HepG2 (cell line): Measurements from ENCODE around the gene AKAP6. TPM values are rescaled to one million over a fixed set of nuclear protein-coding genes. Genes with fewer than 3 reads are reported as not detected.

ENCODE experiments used
- ATAC-seq: fragments of 200-7000 bp; cut with Tn5 transposase; 3 replicates; pipeline ENCODE4 v1.9.1; 2020; ENCODE audit warnings: mild to moderate bottlenecking, moderate library complexity
- BruUV-seq: library from RNA; stranded (reverse); fragments of 400-500 nt; replicated peaks from 2 replicates; lab custom pipeline; 2021; lab: Mats Ljungman, UMichigan
- CTCF ChIA-PET: fragments of 300-600 bp; formaldehyde crosslinking; extraction: SDS; loops from one replicate; lab custom pipeline; 2021; ENCODE audit warnings: low total read pairs, inconsistent platforms, low intra/inter-chr PET ratio; lab: Yijun Ruan, JAX
- POLR2A ChIA-PET: fragments of 350-600 bp; sonication (Branson Sonifier 250); formaldehyde crosslinking; loops from one replicate; lab custom pipeline; 2020; ENCODE audit warnings: antibody characterized with exemption, inconsistent platforms; lab: Yijun Ruan, JAX
- DNase-seq: peaks from one replicate; pipeline ENCODE4 v3.0.0-alpha.2; 2015; ENCODE audit warnings: low spot score
- FAIRE-seq: peaks from 3 replicates; lab custom pipeline; 2011; peaks lifted over from hg19 to GRCh38; lab: Jason Lieb, UNC
- H2AFZ ChIP-seq: one replicate; pipeline ENCODE4 v1.6.1; 2011; ENCODE audit warnings: low read length, inconsistent platforms
- H3K27ac ChIP-seq: fragments of 300-600 bp; 3 replicates; pipeline ENCODE4 v1.8.0; 2011; ENCODE audit warnings: mixed run types, mild to moderate bottlenecking, mixed read lengths, low read length, inconsistent platforms; ENCODE audit not compliant: insufficient read depth; ENCODE audit errors: extremely low read length
- H3K27me3 ChIP-seq, 2 experiments: fragments of 200-600 bp in 1 of 2; 2 replicates in 1 of 2; 3 replicates in 1 of 2; pipeline versions ENCODE4 v1.6.0 to v1.8.0; 2011; ENCODE audit warnings: low read length in 2 of 2, mild to moderate bottlenecking in 2 of 2, moderate library complexity in 2 of 2, inconsistent platforms in 1 of 2; ENCODE audit not compliant: insufficient read depth in 2 of 2, control insufficient read depth in 1 of 2
- H3K36me3 ChIP-seq, 2 experiments: fragments of 200-600 bp in 1 of 2; replicated peaks in 1 of 2; 2 replicates in 1 of 2; 3 replicates in 1 of 2; pipeline versions ENCODE4 v1.5.1 to v1.8.0; 2011; ENCODE audit warnings: low read length in 2 of 2, inconsistent platforms in 1 of 2; ENCODE audit not compliant: insufficient read depth in 2 of 2, control insufficient read depth in 1 of 2
- H3K4me1 ChIP-seq: 2 replicates; pipeline ENCODE4 v1.5.1; 2012; ENCODE audit warnings: low read length, inconsistent platforms; ENCODE audit not compliant: insufficient read depth
- H3K4me2 ChIP-seq: 2 replicates; pipeline ENCODE4 v1.6.0; 2011; ENCODE audit warnings: low read depth, low read length, inconsistent platforms
- H3K4me3 ChIP-seq, 3 experiments: fragments of 200-600 bp in 1 of 3; sonication (generic), shearing (Covaris generic) in 1 of 3; replicated peaks in 1 of 3; 2 replicates each; pipeline ENCODE4 v1.5.1; 2011 to 2016; ENCODE audit warnings: low read length in 3 of 3, inconsistent platforms in 2 of 3, low read depth in 2 of 3, mild to moderate bottlenecking in 2 of 3, control low read depth in 1 of 3, mixed read lengths in 1 of 3; ENCODE audit not compliant: insufficient read depth in 1 of 3
- H3K79me2 ChIP-seq: one replicate; pipeline ENCODE4 v1.6.1; 2011; ENCODE audit warnings: low read length, inconsistent platforms; ENCODE audit not compliant: insufficient read depth
- H3K9ac ChIP-seq: 2 replicates; pipeline ENCODE4 v1.6.0; 2011; ENCODE audit warnings: mild to moderate bottlenecking, low read depth, low read length, inconsistent platforms; ENCODE audit not compliant: insufficient read depth
- H3K9me3 ChIP-seq: 2 replicates; pipeline ENCODE4 v1.5.1; 2012; ENCODE audit warnings: mild to moderate bottlenecking, low read length
- H4K20me1 ChIP-seq: 2 replicates; pipeline ENCODE4 v1.6.0; 2011; ENCODE audit warnings: inconsistent platforms, mild to moderate bottlenecking, low read length, moderate library complexity; ENCODE audit not compliant: insufficient read depth
- ARNT ChIP-seq: fragments of 450-650 bp; IDR thresholded peaks from 2 replicates; pipeline ENCODE4 v1.6.1; 2017
- CBFB ChIP-seq: sonication (generic); formaldehyde crosslinking; IDR thresholded peaks from 2 replicates; pipeline ENCODE4 v1.4.0; 2020; ENCODE audit warnings: missing genetic modification reagents
- CCAR2 ChIP-seq: fragments of 200-400 bp; formaldehyde crosslinking; optimal IDR thresholded peaks from 2 replicates; pipeline ENCODE3; 2018; ENCODE audit warnings: low read depth, mild to moderate bottlenecking, low read length, moderate library complexity
- HES4 ChIP-seq: sonication (generic); formaldehyde crosslinking; IDR thresholded peaks from 2 replicates; pipeline ENCODE4 v1.9.0; 2021; ENCODE audit warnings: mild to moderate bottlenecking, missing genetic modification reagents, borderline replicate concordance
- KLF15 ChIP-seq: sonication (generic); formaldehyde crosslinking; IDR thresholded peaks from 2 replicates; pipeline ENCODE4 v1.8.1; 2023; ENCODE audit warnings: borderline replicate concordance, mild to moderate bottlenecking, inconsistent platforms, missing genetic modification reagents, mixed read lengths
- MTA3 ChIP-seq: sonication (generic); formaldehyde crosslinking; IDR thresholded peaks from 2 replicates; pipeline ENCODE4 v1.4.0; 2020; ENCODE audit warnings: missing genetic modification reagents
- NONO ChIP-seq, 2 experiments: fragments of 450-650 bp in 1 of 2; sonication (generic) in 1 of 2; formaldehyde crosslinking in 1 of 2; IDR thresholded peaks in 1 of 2; conservative IDR thresholded peaks in 1 of 2; 2 replicates each; pipeline versions ENCODE4 v1.6.1 to v1.8.0; 2017 to 2022; ENCODE audit warnings: mild to moderate bottlenecking in 1 of 2, missing genetic modification reagents in 1 of 2, moderate library complexity in 1 of 2
- PAWR ChIP-seq: sonication (generic); formaldehyde crosslinking; IDR thresholded peaks from 2 replicates; pipeline ENCODE4 v1.4.0; 2020; ENCODE audit warnings: missing genetic modification reagents, mild to moderate bottlenecking, borderline replicate concordance
- ZBTB38 ChIP-seq: sonication (generic); formaldehyde crosslinking; IDR thresholded peaks from 2 replicates; pipeline ENCODE4 v1.5.1; 2020; ENCODE audit warnings: mild to moderate bottlenecking, missing genetic modification reagents
- ZBTB7A ChIP-seq: sonication (generic); formaldehyde crosslinking; IDR thresholded peaks from 2 replicates; pipeline ENCODE4 v1.8.0; 2022; ENCODE audit warnings: mild to moderate bottlenecking, missing genetic modification reagents
- ZNF572 ChIP-seq: sonication (generic); formaldehyde crosslinking; IDR thresholded peaks from 2 replicates; pipeline ENCODE4 v1.5.1; 2020; ENCODE audit warnings: mild to moderate bottlenecking, missing genetic modification reagents
- ZNF678 ChIP-seq: sonication (generic); formaldehyde crosslinking; IDR thresholded peaks from 2 replicates; pipeline ENCODE4 v1.4.0; 2020; ENCODE audit warnings: mild to moderate bottlenecking, missing genetic modification reagents
- in situ Hi-C: cut with HindIII; loops from 2 replicates; pipeline ENCODE4 v1.10.0; 2017; ENCODE audit warnings: low pct_unique_long_range_greater_than_20kb; ENCODE audit not compliant: extremely low pct_ligation_motif_present
- intact Hi-C: fragments of 100-400 bp; cut with micrococcal nuclease; formaldehyde crosslinking; loops from one replicate; pipeline ENCODE4 v1.10.0; 2022; ENCODE audit not compliant: unreplicated experiment
- polyA plus RNA-seq, 8 experiments: library from polyadenylated mRNA; depleted of rRNA in 3 of 8; stranded (reverse) in 7 of 8; unstranded in 1 of 8; fragments of >200 nt; fragmentation: Illumina TruSeq in 4 of 8; extraction: Trizol in 4 of 8; gene quantifications; 2 replicates each; pipeline versions ENCODE4 v1.2.1 to v1.2.3, GENCODE V29; 2011 to 2016; ENCODE audit warnings: low read depth in 4 of 8, missing spikeins in 1 of 8, mixed read lengths in 1 of 8; ENCODE audit not compliant: insufficient read depth in 1 of 8
- total RNA-seq, 5 experiments: library from RNA; depleted of rRNA; stranded (reverse); fragments of >200 nt; fragmentation: Illumina TruSeq; extraction: Trizol; gene quantifications; 2 replicates each; pipeline ENCODE4 v1.2.3, GENCODE V29; 2016; ENCODE audit warnings: low read depth in 1 of 5
- TF ChIP-seq, protein P1 (sequence below): sonication (generic); formaldehyde crosslinking; IDR thresholded peaks from 2 replicates; pipeline ENCODE4 v1.8.1; 2022; ENCODE audit warnings: low read depth, mild to moderate bottlenecking, missing genetic modification reagents

Gene AKAP6
- total and polyA plus RNA-seq, 2 of the 13 experiments (the other 11 are each of a cell fraction or from before 2014, with no cell fraction given), result 1.4 TPM

DNA sequence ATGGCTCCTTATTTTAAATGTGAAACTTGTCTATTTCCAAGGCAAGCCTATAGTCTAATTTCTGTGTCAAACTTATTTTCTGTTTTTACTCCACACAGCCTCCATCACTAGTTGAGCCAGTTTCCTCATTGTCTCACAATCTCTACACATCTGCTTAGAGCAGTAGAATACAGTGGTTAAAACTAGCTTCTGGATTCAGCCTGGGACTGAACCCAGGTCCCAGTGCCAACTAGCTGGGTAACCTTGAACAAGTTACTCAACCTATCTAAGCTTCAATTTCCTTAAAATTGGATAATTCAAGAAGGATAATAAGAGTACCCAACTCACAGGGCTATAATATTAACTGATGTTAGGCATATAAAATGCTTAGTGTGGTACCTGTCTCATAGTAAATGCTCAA lies 304.8 kb downstream of the AKAP6 start:
- Histone ChIP-seq H3K4me2 (no peak overlapping the region), H4K20me1 (no peaks in the 10 kb centered on the region), H3K4me1 (no peaks in the 10 kb centered on the region), H3K36me3 (no peaks in the 10 kb centered on the region), H2AFZ (no peak overlapping the region), H3K9ac (no peak overlapping the region), H3K4me3 (no peak overlapping the region), H3K79me2 (no peaks in the 10 kb centered on the region), H3K9me3 (no peaks in the 10 kb centered on the region), H3K27ac (no peak overlapping the region), H3K27me3 (no peaks in the 10 kb centered on the region)
- intact Hi-C loops (no loop called here), in situ Hi-C loops (no loop called here)
- TF ChIP-seq ZBTB7A, result no peak
- TF ChIP-seq, protein P1, sequence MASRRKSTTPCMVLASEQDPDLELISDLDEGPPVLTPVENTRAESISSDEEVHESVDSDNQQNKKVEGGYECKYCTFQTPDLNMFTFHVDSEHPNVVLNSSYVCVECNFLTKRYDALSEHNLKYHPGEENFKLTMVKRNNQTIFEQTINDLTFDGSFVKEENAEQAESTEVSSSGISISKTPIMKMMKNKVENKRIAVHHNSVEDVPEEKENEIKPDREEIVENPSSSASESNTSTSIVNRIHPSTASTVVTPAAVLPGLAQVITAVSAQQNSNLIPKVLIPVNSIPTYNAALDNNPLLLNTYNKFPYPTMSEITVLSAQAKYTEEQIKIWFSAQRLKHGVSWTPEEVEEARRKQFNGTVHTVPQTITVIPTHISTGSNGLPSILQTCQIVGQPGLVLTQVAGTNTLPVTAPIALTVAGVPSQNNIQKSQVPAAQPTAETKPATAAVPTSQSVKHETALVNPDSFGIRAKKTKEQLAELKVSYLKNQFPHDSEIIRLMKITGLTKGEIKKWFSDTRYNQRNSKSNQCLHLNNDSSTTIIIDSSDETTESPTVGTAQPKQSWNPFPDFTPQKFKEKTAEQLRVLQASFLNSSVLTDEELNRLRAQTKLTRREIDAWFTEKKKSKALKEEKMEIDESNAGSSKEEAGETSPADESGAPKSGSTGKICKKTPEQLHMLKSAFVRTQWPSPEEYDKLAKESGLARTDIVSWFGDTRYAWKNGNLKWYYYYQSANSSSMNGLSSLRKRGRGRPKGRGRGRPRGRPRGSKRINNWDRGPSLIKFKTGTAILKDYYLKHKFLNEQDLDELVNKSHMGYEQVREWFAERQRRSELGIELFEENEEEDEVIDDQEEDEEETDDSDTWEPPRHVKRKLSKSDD (CRISPR knock-in tag), result no peak
- TF ChIP-seq HES4 (CRISPR knock-in tag), result no peak
- no peak for TF ChIP-seq CBFB
- no peak for TF ChIP-seq CCAR2
- no peak for TF ChIP-seq MTA3
- TF ChIP-seq PAWR (CRISPR knock-in tag), result no peak
- no peak for TF ChIP-seq ARNT
- TF ChIP-seq KLF15 (CRISPR knock-in tag), result no peak
- TF ChIP-seq ZNF572, result no peak
- no peak for TF ChIP-seq NONO (IDR thresholded peaks at IDR 0.05)
- no peak for TF ChIP-seq NONO (CRISPR knock-in tag; conservative IDR thresholded peaks at IDR 0.05)
- no peak for TF ChIP-seq ZBTB38
- no peak for TF ChIP-seq ZNF678 (CRISPR knock-in tag)
- FAIRE-seq (no peak), ATAC-seq (no peak), DNase-seq (no peak)
- CTCF ChIA-PET, result no interaction called here
- BruUV-seq, result no TSS peak
- POLR2A ChIA-PET, result no interaction called here
